Trophoblast cell (in vitro differentiated cells and primary cell): ENCODE data around the gene CNR1.

Experiments used
- DNase-seq, 2 donors: peaks; one replicate each; pipeline ENCODE4 v3.0.0-alpha.2; 2016
- H2AFZ ChIP-seq: 2 replicates; pipeline ENCODE4 v1.6.1; 2013; ENCODE audit warnings: low read length, moderate library complexity, mild to moderate bottlenecking; ENCODE audit not compliant: insufficient read depth, poor library complexity
- H2AK5ac ChIP-seq: 2 replicates; pipeline ENCODE4 v1.6.1; 2013; ENCODE audit warnings: mild to moderate bottlenecking, low read length
- H2BK120ac ChIP-seq: 2 replicates; pipeline ENCODE4 v1.6.1; 2013; ENCODE audit warnings: low read length, mild to moderate bottlenecking, moderate library complexity; ENCODE audit not compliant: insufficient read depth, poor library complexity
- H2BK12ac ChIP-seq: 2 replicates; pipeline ENCODE4 v1.6.1; 2013; ENCODE audit warnings: mild to moderate bottlenecking, low read length, moderate library complexity
- H2BK5ac ChIP-seq: 2 replicates; pipeline ENCODE4 v1.6.1; 2013; ENCODE audit warnings: low read length, low read depth, moderate library complexity, mild to moderate bottlenecking; ENCODE audit not compliant: poor library complexity
- H3K14ac ChIP-seq: 2 replicates; pipeline ENCODE4 v1.6.1; 2013; ENCODE audit warnings: mild to moderate bottlenecking, low read length
- H3K18ac ChIP-seq: 2 replicates; pipeline ENCODE4 v1.6.1; 2013; ENCODE audit warnings: mild to moderate bottlenecking, low read length
- H3K23ac ChIP-seq: 2 replicates; pipeline ENCODE4 v1.6.1; 2013; ENCODE audit warnings: low read length
- H3K27ac ChIP-seq: 2 replicates; pipeline ENCODE4 v1.5.1; 2013; ENCODE audit warnings: low read depth, mild to moderate bottlenecking, inconsistent platforms, low read length, moderate library complexity
- H3K27me3 ChIP-seq: 2 replicates; pipeline ENCODE4 v1.6.1; 2013; ENCODE audit warnings: inconsistent platforms, mild to moderate bottlenecking, low read length, moderate library complexity; ENCODE audit not compliant: insufficient read depth
- H3K36me3 ChIP-seq, 2 experiments: 1 replicate in 1 of 2; 2 replicates in 1 of 2; pipeline ENCODE4 v1.6.1; 2013; ENCODE audit warnings: low read length in 2 of 2, mild to moderate bottlenecking in 2 of 2, moderate library complexity in 1 of 2; ENCODE audit not compliant: insufficient read depth in 2 of 2, control insufficient read depth in 1 of 2
- H3K4ac ChIP-seq: 2 replicates; pipeline ENCODE4 v1.6.1; 2013; ENCODE audit warnings: low read depth, mild to moderate bottlenecking, low read length, moderate library complexity
- H3K4me1 ChIP-seq, 2 experiments: 1 replicate in 1 of 2; 2 replicates in 1 of 2; pipeline ENCODE4 v1.6.1; 2013; ENCODE audit warnings: low read length in 2 of 2, mild to moderate bottlenecking in 2 of 2, moderate library complexity in 1 of 2; ENCODE audit not compliant: insufficient read depth in 2 of 2, control insufficient read depth in 1 of 2
- H3K4me2 ChIP-seq: 2 replicates; pipeline ENCODE4 v1.6.1; 2013; ENCODE audit warnings: inconsistent platforms, mild to moderate bottlenecking, low read length, moderate library complexity
- H3K4me3 ChIP-seq: 2 replicates; pipeline ENCODE4 v1.5.1; 2013; ENCODE audit warnings: mild to moderate bottlenecking, low read depth, low read length, inconsistent platforms
- H3K79me1 ChIP-seq: one replicate; pipeline ENCODE4 v1.6.1; 2013; ENCODE audit warnings: low read length
- H3K79me2 ChIP-seq: 2 replicates; pipeline ENCODE4 v1.6.1; 2013; ENCODE audit warnings: low read length, mild to moderate bottlenecking; ENCODE audit not compliant: control insufficient read depth, insufficient read depth, poor library complexity
- H3K9ac ChIP-seq: 2 replicates; pipeline ENCODE4 v1.6.1; 2013; ENCODE audit warnings: mild to moderate bottlenecking, low read length
- H3K9me3 ChIP-seq: 2 replicates; pipeline ENCODE4 v1.6.1; 2013; ENCODE audit warnings: low read depth, mild to moderate bottlenecking, control low read depth, inconsistent platforms, low read length; ENCODE audit not compliant: insufficient read depth
- H4K12ac ChIP-seq: 2 replicates; pipeline ENCODE4 v1.6.1; 2013; ENCODE audit warnings: low read depth, mild to moderate bottlenecking, low read length, moderate library complexity
- H4K8ac ChIP-seq: 2 replicates; pipeline ENCODE4 v1.6.1; 2013; ENCODE audit warnings: low read depth, mild to moderate bottlenecking, low read length, moderate library complexity
- H4K91ac ChIP-seq: one replicate; pipeline ENCODE4 v1.6.1; 2013; ENCODE audit warnings: low read depth, mild to moderate bottlenecking, low read length, moderate library complexity
- WGBS: extraction: QIAGEN DNeasy Blood & Tissue Kit; methylation state at CpG from one replicate; pipeline ENCODE4 v1.1.7; 2013; ENCODE audit warnings: missing lambda C conversion rate; ENCODE audit not compliant: insufficient read length, insufficient coverage; ENCODE audit errors: extremely low coverage; 5-methylcytosine and 5-hydroxymethylcytosine counted together

Gene CNR1

DNA sequence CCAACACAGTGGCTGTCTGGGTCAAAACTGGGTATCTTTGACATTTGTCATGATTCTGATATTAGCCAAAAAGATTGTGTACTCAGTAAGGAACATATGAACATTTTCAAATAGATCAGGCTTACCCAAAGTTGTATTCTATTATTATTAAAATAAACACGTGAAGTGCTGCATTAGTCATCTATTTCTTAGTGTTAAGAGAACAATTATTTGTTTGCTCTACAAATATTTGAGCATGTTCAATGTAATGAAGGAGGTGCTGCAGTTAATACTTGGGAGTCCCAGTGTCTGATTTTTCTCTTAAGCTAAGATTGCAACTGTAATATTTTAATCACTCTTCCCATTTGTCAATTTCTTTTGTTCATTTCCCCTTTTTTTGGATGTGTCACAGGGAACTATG lies 28.2 kb downstream of the CNR1 start:
- H3K14ac ChIP-seq: no peak overlapping the region
- no peaks in the 10 kb centered on the region for H3K79me1 ChIP-seq
- no peak overlapping the region for H3K4ac ChIP-seq
- no peak overlapping the region for H2BK12ac ChIP-seq
- H3K27me3 ChIP-seq: no peaks in the 10 kb centered on the region
- no peak overlapping the region for H2AK5ac ChIP-seq
- H3K79me2 ChIP-seq: no peaks in the 10 kb centered on the region
- H2BK5ac ChIP-seq: no peak overlapping the region
- H3K36me3 ChIP-seq: no peaks in the 10 kb centered on the region
- H3K4me3 ChIP-seq: no peak overlapping the region
- H2BK120ac ChIP-seq: no peak overlapping the region
- no peak overlapping the region for H3K27ac ChIP-seq
- no peak overlapping the region for H2AFZ ChIP-seq
- no peaks in the 10 kb centered on the region for H3K4me1 ChIP-seq
- H4K8ac ChIP-seq: no peak overlapping the region
- no peak overlapping the region for H4K91ac ChIP-seq
- no peak overlapping the region for H4K12ac ChIP-seq
- no CpG with 5 or more reads among the region's 1 CpG for WGBS
- no peak overlapping the region for H3K9ac ChIP-seq
- H3K9me3 ChIP-seq: no peaks in the 10 kb centered on the region
- H3K4me2 ChIP-seq: no peak overlapping the region
- DNase-seq: no peak
- no peak overlapping the region for H3K18ac ChIP-seq
- no peak overlapping the region for H3K23ac ChIP-seq

DNA sequence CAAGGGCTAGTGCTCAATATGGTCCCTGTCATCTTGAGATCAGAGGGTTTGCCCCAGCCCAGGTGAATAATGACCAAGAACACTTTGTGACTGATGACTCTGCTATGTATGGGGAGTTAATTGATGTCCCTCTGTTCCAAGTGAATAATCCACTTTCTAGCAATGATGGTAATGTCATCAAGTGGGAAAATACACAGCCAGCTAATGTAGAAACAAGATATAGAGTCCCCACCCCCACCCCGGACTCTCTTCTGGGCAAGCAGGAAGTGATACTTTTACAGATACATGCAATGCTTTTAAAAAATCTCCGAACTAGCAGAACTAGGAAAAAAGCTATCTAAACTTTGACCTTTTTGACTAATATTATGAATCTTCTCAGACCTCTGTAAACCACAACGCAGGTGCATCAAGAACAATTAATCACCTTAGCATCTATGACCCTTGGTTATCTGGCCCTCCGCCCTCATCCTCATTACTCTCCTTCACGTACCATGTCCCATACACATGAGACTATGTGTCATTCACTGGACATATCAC lies 30.5 kb downstream of the CNR1 start:
- no peaks in the 10 kb centered on the region for H3K27me3 ChIP-seq
- no peak overlapping the region for H3K9ac ChIP-seq
- H2BK120ac ChIP-seq: no peak overlapping the region
- no peak overlapping the region for H2AK5ac ChIP-seq
- no peak overlapping the region for H4K8ac ChIP-seq
- H3K9me3 ChIP-seq: no peaks in the 10 kb centered on the region
- no peak overlapping the region for H2AFZ ChIP-seq
- no peak overlapping the region for H3K23ac ChIP-seq
- no peak overlapping the region for H3K18ac ChIP-seq
- H4K91ac ChIP-seq: no peak overlapping the region
- no peak overlapping the region for H2BK5ac ChIP-seq
- no peak overlapping the region for H3K27ac ChIP-seq
- no peaks in the 10 kb centered on the region for H3K36me3 ChIP-seq
- H3K79me2 ChIP-seq: no peaks in the 10 kb centered on the region
- no peak for DNase-seq
- no peaks in the 10 kb centered on the region for H3K4me1 ChIP-seq
- no peak overlapping the region for H3K14ac ChIP-seq
- no peak overlapping the region for H3K4me3 ChIP-seq
- no peaks in the 10 kb centered on the region for H3K79me1 ChIP-seq
- no peak overlapping the region for H4K12ac ChIP-seq
- H3K4me2 ChIP-seq: no peak overlapping the region
- no peak overlapping the region for H2BK12ac ChIP-seq
- no CpG with 5 or more reads among the region's 5 CpGs for WGBS
- no peak overlapping the region for H3K4ac ChIP-seq

- Histone ChIP-seq H3K79me1 (no peaks in the 10 kb centered on the region), H2BK120ac (no peak overlapping the region), H3K9ac (no peak overlapping the region), H4K91ac (no peak overlapping the region), H3K79me2 (no peaks in the 10 kb centered on the region), H4K12ac (no peak overlapping the region), H3K27ac (no peak overlapping the region), H2BK5ac (no peak overlapping the region), H3K36me3 (no peaks in the 10 kb centered on the region), H3K18ac (no peak overlapping the region), H3K27me3 (no peaks in the 10 kb centered on the region), H2AFZ (no peak overlapping the region), H4K8ac (no peak overlapping the region), H3K4me3 (no peak overlapping the region), H2AK5ac (no peak overlapping the region), H3K9me3 (no peaks in the 10 kb centered on the region), H3K14ac (no peak overlapping the region), H2BK12ac (no peak overlapping the region), H3K4me1 (no peaks in the 10 kb centered on the region), H3K4ac (no peak overlapping the region), H3K4me2 (no peak overlapping the region), H3K23ac (no peak overlapping the region)
- WGBS: no CpG with 5 or more reads among the region's 4 CpGs
- DNase-seq: no peak
Measured at GRCh38 chr6:88134575-88134974, 31.6 kb downstream of the CNR1 start.

DNA sequence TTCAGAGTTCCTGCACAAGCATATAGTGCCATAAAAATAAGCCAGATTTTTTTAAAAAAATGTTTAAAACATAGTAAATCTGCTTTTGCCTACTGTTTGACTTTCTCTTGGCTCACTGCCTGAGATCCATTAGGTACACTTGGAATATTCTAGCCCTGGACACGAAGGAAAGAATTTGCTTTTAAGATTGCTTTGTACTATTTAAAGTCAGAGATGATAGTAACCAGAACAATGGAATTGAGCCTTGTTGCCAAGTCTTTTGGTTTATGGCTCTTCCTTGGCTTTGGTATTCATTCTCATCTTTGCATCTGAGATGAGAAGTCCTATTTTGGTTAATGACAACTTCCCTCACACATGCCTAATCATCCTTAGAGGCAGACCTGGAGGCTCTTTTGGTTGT lies 32.4 kb downstream of the CNR1 start:
- no CpG with 5 or more reads among the region's 1 CpG for WGBS
- Histone ChIP-seq H3K4ac (no peak overlapping the region), H3K27ac (no peak overlapping the region), H3K36me3 (no peaks in the 10 kb centered on the region), H3K79me2 (no peaks in the 10 kb centered on the region), H3K9ac (no peak overlapping the region), H3K9me3 (no peaks in the 10 kb centered on the region), H3K4me2 (no peak overlapping the region), H3K18ac (no peak overlapping the region), H3K79me1 (no peaks in the 10 kb centered on the region), H3K27me3 (no peaks in the 10 kb centered on the region), H4K12ac (no peak overlapping the region), H3K23ac (no peak overlapping the region), H4K91ac (no peak overlapping the region), H3K4me3 (no peak overlapping the region), H3K14ac (no peak overlapping the region), H3K4me1 (no peaks in the 10 kb centered on the region), H2BK12ac (no peak overlapping the region), H2BK120ac (no peak overlapping the region), H2AFZ (no peak overlapping the region), H2BK5ac (no peak overlapping the region), H2AK5ac (no peak overlapping the region), H4K8ac (no peak overlapping the region)
- DNase-seq: no peak
